ENCODE measurements around the gene CFAP46. TPM values are rescaled to one million over a fixed set of nuclear protein-coding genes. Genes with fewer than 3 reads are reported as not detected.
A peak's percentile ranks its signal among the peaks of the same experiment; 100 is the strongest.
"Not testable (repeated sequence)": the region's sequence is repeated elsewhere in the genome, so short reads cannot be mapped to it uniquely, and the experiment has no call there.

CFAP46 gene
- total and polyA plus RNA-seq, 12 donors, result 0.15 to 5.5 (median 1.1) TPM; not detected in 3

- no peaks in the 10 kb centered on the region for H3K27me3 ChIP-seq
- no peaks in the 10 kb centered on the region for H3K9me3 ChIP-seq (replicated peaks in 1 of 3)
- TF ChIP-seq CTCF (IDR thresholded peaks at IDR 0.05), result no peak
- TF ChIP-seq POLR2A (IDR thresholded peaks at IDR 0.05), result no peak
- intact Hi-C loops (cut with DNase I), result no loop called here
- H3K4me3 ChIP-seq, result no peak overlapping the region
- H3K36me3 ChIP-seq (replicated peaks in 1 of 2), result no peaks in the 10 kb centered on the region
- no peak overlapping the region for H3K27ac ChIP-seq
- no peaks in the 10 kb centered on the region for H3K4me1 ChIP-seq (replicated peaks in 1 of 2)
- DNase-seq, result peak in 1 of 7 donors; percentile 2
- WGBS, 4 donors, result 71 to 82% (median 80%) methylated on average over 1 to 12 of the region's 12 CpGs
Observed at GRCh38 chr10:132898391-132899053, 43.8 kb downstream of the CFAP46 start.

GRCh38 chr10:132897516-132898381 is 44.6 kb downstream of the CFAP46 start:
- DNase-seq, result peak in 1 of 7 donors; percentile 5

GRCh38 chr10:132893786-132894185 is 48.6 kb downstream of the CFAP46 start:
- H3K27ac ChIP-seq; H3K36me3 ChIP-seq (replicated peaks in 1 of 2); H3K9me3 ChIP-seq (replicated peaks in 1 of 3); H3K4me1 ChIP-seq (replicated peaks in 1 of 2); intact Hi-C loops (cut with DNase I); DNase-seq; H3K4me3 ChIP-seq: not testable (repeated sequence)
- H3K27me3 ChIP-seq, result peaks cover 18% of the 10 kb centered on the region
- 43 to 61% (median 56%) methylated on average over 6 of the region's 6 CpGs for WGBS, 4 donors

More at GRCh38 chr10:132897516-132898381, 44.6 kb downstream of the CFAP46 start:
- TF ChIP-seq POLR2A (IDR thresholded peaks at IDR 0.05) (no peak), CTCF (IDR thresholded peaks at IDR 0.05) (no peak)
- 72 to 86% (median 85%) methylated on average over 9 to 16 of the region's 16 CpGs for WGBS, 4 donors
- H3K9me3 ChIP-seq (replicated peaks in 1 of 3), result no peaks in the 10 kb centered on the region
- no peak overlapping the region for H3K27ac ChIP-seq
- no peaks in the 10 kb centered on the region for H3K4me1 ChIP-seq (replicated peaks in 1 of 2)
- intact Hi-C loops (cut with DNase I), result no loop called here
- no peak overlapping the region for H3K4me3 ChIP-seq
- H3K36me3 ChIP-seq (replicated peaks in 1 of 2), result no peaks in the 10 kb centered on the region
- H3K27me3 ChIP-seq, result peaks cover 4% of the 10 kb centered on the region

GRCh38 chr10:132893090-132893489 is 49.3 kb downstream of the CFAP46 start:
- no peaks in the 10 kb centered on the region for H3K9me3 ChIP-seq (replicated peaks in 1 of 3)
- H3K27ac ChIP-seq, result no peak overlapping the region
- intact Hi-C loops (cut with DNase I), result no loop called here
- peaks cover 18% of the 10 kb centered on the region for H3K27me3 ChIP-seq
- no peak for DNase-seq
- H3K36me3 ChIP-seq (replicated peaks in 1 of 2), result no peaks in the 10 kb centered on the region
- WGBS, 4 donors, result 57 to 72% (median 61%) methylated on average over 4 to 9 of the region's 9 CpGs
- no peak overlapping the region for H3K4me3 ChIP-seq
- H3K4me1 ChIP-seq (replicated peaks in 1 of 2), result no peaks in the 10 kb centered on the region
- no peak for TF ChIP-seq POLR2A (IDR thresholded peaks at IDR 0.05)
- no peak for TF ChIP-seq CTCF (IDR thresholded peaks at IDR 0.05)

Measured in adrenal gland (tissue), 12 donors.